K562 (cell line): ENCODE measurements around the gene GABRG2. TPM values are rescaled to one million over a fixed set of nuclear protein-coding genes. Genes with fewer than 3 reads are reported as not detected.

Source experiments
- ATAC-seq: fragments of 200-7000 bp; cut with Tn5 transposase; 3 replicates; pipeline ENCODE4 v1.9.1; 2020; ENCODE audit warnings: moderate library complexity
- BruUV-seq: library from RNA; stranded (reverse); fragments of 400-500 nt; replicated peaks from 2 replicates; lab custom pipeline; 2021; lab: Mats Ljungman, UMichigan
- CTCF ChIA-PET: fragments of 300-600 bp; formaldehyde crosslinking; extraction: SDS; loops from one replicate; lab custom pipeline; 2021; ENCODE audit warnings: low intra/inter-chr PET ratio; lab: Yijun Ruan, JAX
- POLR2A ChIA-PET: fragments of 300-600, 350-650 bp; sonication (Branson Sonifier 250); formaldehyde crosslinking; extraction: SDS; loops from one replicate; lab custom pipeline; 2021; ENCODE audit warnings: antibody characterized with exemption, inconsistent platforms; lab: Yijun Ruan, JAX
- DNase-seq, 4 experiments: peaks; one replicate each; pipeline versions ENCODE4 v3.0.0 to v3.0.0-alpha.2; 2011 to 2018; ENCODE audit warnings: low spot score in 3 of 4, mixed read lengths in 3 of 4; ENCODE audit errors: extremely low read depth in 1 of 4
- FAIRE-seq: peaks from 2 replicates; lab custom pipeline; 2011; peaks lifted over from hg19 to GRCh38; lab: Jason Lieb, UNC
- H2AFZ ChIP-seq: 2 replicates; pipeline ENCODE4 v1.6.0; 2011; ENCODE audit warnings: low read depth, low read length, control low read depth, inconsistent platforms
- H3K27ac ChIP-seq: fragments of 200-600 bp; 3 replicates; pipeline ENCODE4 v1.8.0; 2011; ENCODE audit warnings: low read depth, mild to moderate bottlenecking, control low read depth, inconsistent platforms, low read length, moderate library complexity, mixed read lengths; ENCODE audit errors: extremely low read depth
- H3K27me3 ChIP-seq, 2 experiments: fragments of 300-600 bp in 1 of 2; 2 replicates in 1 of 2; 3 replicates in 1 of 2; pipeline versions ENCODE4 v1.6.0 to v1.8.0; 2011; ENCODE audit warnings: inconsistent platforms in 2 of 2, low read length in 2 of 2, mild to moderate bottlenecking in 1 of 2, mixed read lengths in 1 of 2, moderate library complexity in 1 of 2; ENCODE audit not compliant: control insufficient read depth in 2 of 2, insufficient read depth in 2 of 2
- H3K36me3 ChIP-seq: fragments of 300-600 bp; 3 replicates; pipeline ENCODE4 v1.8.0; 2011; ENCODE audit warnings: mild to moderate bottlenecking, low read length, inconsistent platforms; ENCODE audit not compliant: control insufficient read depth, insufficient read depth
- H3K4me1 ChIP-seq, 2 experiments: fragments of 200-600 bp in 1 of 2; replicated peaks in 1 of 2; 2 replicates in 1 of 2; 3 replicates in 1 of 2; pipeline versions ENCODE4 v1.5.1 to v1.8.0; 2011; ENCODE audit warnings: inconsistent platforms in 2 of 2, low read length in 2 of 2, mild to moderate bottlenecking in 1 of 2, mixed read lengths in 1 of 2, moderate library complexity in 1 of 2; ENCODE audit not compliant: control insufficient read depth in 2 of 2, insufficient read depth in 2 of 2
- H3K4me2 ChIP-seq: 2 replicates; pipeline ENCODE4 v1.6.1; 2011; ENCODE audit warnings: low read length, control low read depth, inconsistent platforms, mixed read lengths; ENCODE audit not compliant: insufficient read depth
- H3K4me3 ChIP-seq: fragments of 200-600 bp; sonication (generic), shearing (Covaris generic); 2 replicates; pipeline ENCODE4 v1.5.1; 2016; ENCODE audit warnings: control low read depth, inconsistent platforms
- H3K79me2 ChIP-seq: fragments of 200-600 bp; 3 replicates; pipeline ENCODE4 v1.8.0; 2011; ENCODE audit warnings: low read length, inconsistent platforms; ENCODE audit not compliant: control insufficient read depth, insufficient read depth
- H3K9ac ChIP-seq, 2 experiments: 2 replicates each; pipeline versions ENCODE4 v1.6.0 to v1.6.1; 2011; ENCODE audit warnings: low read depth in 2 of 2, low read length in 2 of 2, control low read depth in 1 of 2, inconsistent platforms in 1 of 2, mild to moderate bottlenecking in 1 of 2, mixed read lengths in 1 of 2; ENCODE audit not compliant: insufficient read depth in 1 of 2
- H3K9me1 ChIP-seq: one replicate; pipeline ENCODE4 v1.6.0; 2011; ENCODE audit warnings: inconsistent platforms, mild to moderate bottlenecking, low read length, moderate library complexity; ENCODE audit not compliant: control insufficient read depth, insufficient read depth
- H3K9me3 ChIP-seq: replicated peaks from 2 replicates; pipeline ENCODE4 v1.5.1; 2011; ENCODE audit warnings: low read depth, low read length, inconsistent platforms; ENCODE audit not compliant: control insufficient read depth, insufficient read depth
- H4K20me1 ChIP-seq: replicated peaks from 2 replicates; pipeline ENCODE4 v1.6.1; 2011; ENCODE audit warnings: low read length, inconsistent platforms, mixed read lengths; ENCODE audit not compliant: control insufficient read depth, insufficient read depth
- AFF1 ChIP-seq, 2 experiments: fragments of 450-650 bp; IDR thresholded peaks; 2 replicates each; pipeline ENCODE4 v1.6.1; 2018; ENCODE audit warnings: mild to moderate bottlenecking in 2 of 2, low read depth in 1 of 2; ENCODE audit not compliant: partially characterized antibody in 2 of 2
- CBX2 ChIP-seq: fragments of 200-600 bp; sonication (generic); IDR thresholded peaks from one replicate; pipeline ENCODE4 v1.6.1; 2012; ENCODE audit warnings: mild to moderate bottlenecking, low read length, inconsistent platforms; ENCODE audit not compliant: insufficient read depth, poor library complexity, severe bottlenecking
- DLX4 ChIP-seq: fragments of 250-450 bp; sonication (Bioruptor Pico); IDR thresholded peaks from 2 replicates; pipeline ENCODE4 v1.6.1; 2021; ENCODE audit warnings: mild to moderate bottlenecking
- FOXM1 ChIP-seq, 2 experiments: fragments of 450-650 bp in 1 of 2; sonication (generic) in 1 of 2; formaldehyde crosslinking in 1 of 2; IDR thresholded peaks; 2 replicates each; pipeline versions ENCODE4 v1.6.1 to v1.9.0; 2017 to 2022; ENCODE audit warnings: low read depth in 2 of 2, mild to moderate bottlenecking in 2 of 2, missing genetic modification reagents in 1 of 2, moderate library complexity in 1 of 2
- HMG20B ChIP-seq: fragments of 250-450 bp; sonication (Bioruptor Pico); IDR thresholded peaks from 2 replicates; pipeline ENCODE4 v1.5.0; 2021; ENCODE audit warnings: mild to moderate bottlenecking
- PHF20 ChIP-seq: fragments of 450-650 bp; IDR thresholded peaks from 2 replicates; pipeline ENCODE4 v1.6.1; 2018; ENCODE audit not compliant: partially characterized antibody
- SETDB1 ChIP-seq: IDR thresholded peaks from one replicate; pipeline ENCODE4 v1.6.1; 2012; ENCODE audit warnings: low read length, control low read depth, inconsistent platforms
- TRIM24 ChIP-seq, 2 experiments: fragments of 450-650 bp; IDR thresholded peaks; 2 replicates each; pipeline ENCODE4 v1.6.1; 2016
- WGBS: fragments of 100-300 bp; shearing (Covaris generic); methylation state at CpG from one replicate; pipeline ENCODE4 v1.1.6; 2016; ENCODE audit warnings: low coverage, mixed read lengths; ENCODE audit not compliant: insufficient coverage; ENCODE audit errors: missing lambda C conversion rate; 5-methylcytosine and 5-hydroxymethylcytosine counted together
- in situ Hi-C: fragments of 300-500 bp; cut with MboI; formaldehyde crosslinking; loops from 4 replicates; pipeline ENCODE4 v1.15.0; 2018; ENCODE audit warnings: inconsistent platforms, mixed read lengths
- intact Hi-C: fragments of 100-400 bp; cut with micrococcal nuclease; formaldehyde crosslinking; loops from 2 replicates; pipeline ENCODE4 v1.14.2; 2022
- polyA plus RNA-seq, 8 experiments: library from polyadenylated mRNA; depleted of rRNA in 4 of 8; stranded (reverse) in 5 of 8; unstranded in 3 of 8; fragments of >200 nt; fragmentation: Nextera tagmentation in 2 of 8; fragmentation: Illumina TruSeq in 1 of 8; extraction: Ambion mirVana in 2 of 8; extraction: Trizol in 1 of 8; gene quantifications; 2 replicates each; pipeline versions ENCODE4 v1.2.1 to v1.2.3, GENCODE V29; 2011 to 2014; ENCODE audit warnings: inconsistent platforms in 1 of 8, missing spikeins in 1 of 8
- total RNA-seq, 7 experiments: library from RNA; depleted of rRNA in 6 of 7; stranded (reverse); fragments of >200 nt in 6 of 7; fragmentation: Illumina TruSeq in 2 of 7; extraction: Trizol in 2 of 7; gene quantifications; 2 replicates each; pipeline versions ENCODE4 v1.2.1 to v1.2.3, GENCODE V29; 2011 to 2021; ENCODE audit warnings: low replicate concordance in 1 of 7
- TF ChIP-seq, protein P1 (sequence below), 2 experiments: IDR thresholded peaks in 1 of 2; conservative IDR thresholded peaks in 1 of 2; 2 replicates each; pipeline ENCODE4 v1.6.1; 2016; ENCODE audit warnings: low read depth in 2 of 2, mild to moderate bottlenecking in 1 of 2, missing compliant biosample characterization in 1 of 2, missing genetic modification characterization in 1 of 2, moderate library complexity in 1 of 2
- TF ChIP-seq, protein P2 (sequence below), 3 experiments: fragments of 200-800 bp in 1 of 3; fragments of 250-450 bp in 1 of 3; fragments of 450-650 bp in 1 of 3; sonication (Bioruptor Pico) in 1 of 3; sonication (Bioruptor generic) in 1 of 3; formaldehyde crosslinking in 1 of 3; IDR thresholded peaks; 2 replicates each; pipeline versions ENCODE4 v1.6.1 to v1.8.0; 2016 to 2022; ENCODE audit warnings: mild to moderate bottlenecking in 2 of 3, missing genetic modification characterization in 2 of 3, missing compliant biosample characterization in 1 of 3, moderate library complexity in 1 of 3

The GABRG2 gene
- total and polyA plus RNA-seq, 9 of the 15 experiments (the other 6 are each of a cell fraction or from before 2014, with no cell fraction given) = 0.03 to 1.2 (median 0.30) TPM; not detected in 3

DNA sequence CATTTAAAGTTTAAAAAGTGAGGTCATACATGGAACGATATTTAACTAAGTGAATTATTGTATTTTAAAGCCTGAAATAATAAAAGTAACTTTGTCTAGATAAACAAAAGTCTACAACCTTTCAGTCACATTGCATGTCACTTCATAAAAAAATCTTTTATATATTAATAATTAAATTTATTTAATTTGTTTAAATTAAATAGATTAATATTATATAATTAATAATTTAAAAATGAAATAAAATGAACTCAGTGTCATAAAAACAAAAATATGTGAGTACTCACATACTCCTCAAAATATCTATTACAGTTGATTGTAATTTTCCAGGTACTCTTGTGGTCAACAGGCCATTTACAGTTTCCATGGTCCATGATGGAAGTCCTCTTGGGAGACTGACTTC, 11.2 kb downstream of the GABRG2 start:
- intact Hi-C loops = no loop called here
- ATAC-seq = no peak
- ChIA-PET CTCF (no interaction called here), POLR2A (no interaction called here)
- in situ Hi-C loops = no loop called here
- Histone ChIP-seq H3K4me2 (no peak overlapping the region), H3K36me3 (no peaks in the 10 kb centered on the region), H3K27ac (no peak overlapping the region), H3K9me1 (no peaks in the 10 kb centered on the region), H3K79me2 (no peaks in the 10 kb centered on the region), H2AFZ (no peak overlapping the region), H4K20me1 (no peaks in the 10 kb centered on the region), H3K4me1 (no peaks in the 10 kb centered on the region), H3K4me3 (no peak overlapping the region), H3K9ac (no peak overlapping the region), H3K27me3 (no peaks in the 10 kb centered on the region), H3K9me3 (no peaks in the 10 kb centered on the region; the same call in 1 of the 2 replicates)
- FAIRE-seq = no peak
- 0% methylated on average over 1 of the region's 1 CpG for WGBS
- BruUV-seq = no TSS peak
- no peak for DNase-seq
- no peak for TF ChIP-seq PHF20
- TF ChIP-seq HMG20B (CRISPR knock-in tag) = no peak
- TF ChIP-seq AFF1 (IDR thresholded peaks at IDR 0.05; ENCODE audit: low read depth in 1 of 2, partially characterized antibody in 2 of 2) = no peak
- no peak for TF ChIP-seq FOXM1 (IDR thresholded peaks at IDR 0.05; ENCODE audit: low read depth)
- TF ChIP-seq FOXM1 (CRISPR knock-in tag; IDR thresholded peaks at IDR 0.05; ENCODE audit: low read depth) = no peak
- no peak for TF ChIP-seq CBX2
- TF ChIP-seq DLX4 (CRISPR knock-in tag) = no peak
- TF ChIP-seq, protein P1, sequence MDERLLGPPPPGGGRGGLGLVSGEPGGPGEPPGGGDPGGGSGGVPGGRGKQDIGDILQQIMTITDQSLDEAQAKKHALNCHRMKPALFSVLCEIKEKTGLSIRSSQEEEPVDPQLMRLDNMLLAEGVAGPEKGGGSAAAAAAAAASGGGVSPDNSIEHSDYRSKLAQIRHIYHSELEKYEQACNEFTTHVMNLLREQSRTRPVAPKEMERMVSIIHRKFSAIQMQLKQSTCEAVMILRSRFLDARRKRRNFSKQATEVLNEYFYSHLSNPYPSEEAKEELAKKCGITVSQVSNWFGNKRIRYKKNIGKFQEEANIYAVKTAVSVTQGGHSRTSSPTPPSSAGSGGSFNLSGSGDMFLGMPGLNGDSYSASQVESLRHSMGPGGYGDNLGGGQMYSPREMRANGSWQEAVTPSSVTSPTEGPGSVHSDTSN (CRISPR knock-in tag; IDR thresholded peaks at IDR 0.05; ENCODE audit: low read depth) = no peak
- TF ChIP-seq, protein P1 (tag; conservative IDR thresholded peaks at IDR 0.05; ENCODE audit: low read depth) = no peak
- TF ChIP-seq TRIM24 (IDR thresholded peaks at IDR 0.05) = no peak
- no peak for TF ChIP-seq SETDB1
- TF ChIP-seq, protein P2, sequence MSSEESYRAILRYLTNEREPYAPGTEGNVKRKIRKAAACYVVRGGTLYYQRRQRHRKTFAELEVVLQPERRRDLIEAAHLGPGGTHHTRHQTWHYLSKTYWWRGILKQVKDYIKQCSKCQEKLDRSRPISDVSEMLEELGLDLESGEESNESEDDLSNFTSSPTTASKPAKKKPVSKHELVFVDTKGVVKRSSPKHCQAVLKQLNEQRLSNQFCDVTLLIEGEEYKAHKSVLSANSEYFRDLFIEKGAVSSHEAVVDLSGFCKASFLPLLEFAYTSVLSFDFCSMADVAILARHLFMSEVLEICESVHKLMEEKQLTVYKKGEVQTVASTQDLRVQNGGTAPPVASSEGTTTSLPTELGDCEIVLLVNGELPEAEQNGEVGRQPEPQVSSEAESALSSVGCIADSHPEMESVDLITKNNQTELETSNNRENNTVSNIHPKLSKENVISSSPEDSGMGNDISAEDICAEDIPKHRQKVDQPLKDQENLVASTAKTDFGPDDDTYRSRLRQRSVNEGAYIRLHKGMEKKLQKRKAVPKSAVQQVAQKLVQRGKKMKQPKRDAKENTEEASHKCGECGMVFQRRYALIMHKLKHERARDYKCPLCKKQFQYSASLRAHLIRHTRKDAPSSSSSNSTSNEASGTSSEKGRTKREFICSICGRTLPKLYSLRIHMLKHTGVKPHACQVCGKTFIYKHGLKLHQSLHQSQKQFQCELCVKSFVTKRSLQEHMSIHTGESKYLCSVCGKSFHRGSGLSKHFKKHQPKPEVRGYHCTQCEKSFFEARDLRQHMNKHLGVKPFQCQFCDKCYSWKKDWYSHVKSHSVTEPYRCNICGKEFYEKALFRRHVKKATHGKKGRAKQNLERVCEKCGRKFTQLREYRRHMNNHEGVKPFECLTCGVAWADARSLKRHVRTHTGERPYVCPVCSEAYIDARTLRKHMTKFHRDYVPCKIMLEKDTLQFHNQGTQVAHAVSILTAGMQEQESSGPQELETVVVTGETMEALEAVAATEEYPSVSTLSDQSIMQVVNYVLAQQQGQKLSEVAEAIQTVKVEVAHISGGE (CRISPR knock-in tag; IDR thresholded peaks at IDR 0.05) = no peak
